PC-9 (cell line): ENCODE results near the gene NRG2.

Source experiments
- EZH2 ChIP-seq: fragments of 200-600 bp; sonication (generic); IDR thresholded peaks from 2 replicates; pipeline ENCODE4 v1.8.0; 2017; ENCODE audit warnings: antibody characterized with exemption, low read depth
- TF ChIP-seq, protein P1 (sequence below): fragments of 200-600 bp; sonication (generic); conservative IDR thresholded peaks from 2 replicates; pipeline ENCODE4 v1.6.1; 2017; ENCODE audit warnings: mixed run types, antibody characterized with exemption, mild to moderate bottlenecking, moderate library complexity

DNA sequence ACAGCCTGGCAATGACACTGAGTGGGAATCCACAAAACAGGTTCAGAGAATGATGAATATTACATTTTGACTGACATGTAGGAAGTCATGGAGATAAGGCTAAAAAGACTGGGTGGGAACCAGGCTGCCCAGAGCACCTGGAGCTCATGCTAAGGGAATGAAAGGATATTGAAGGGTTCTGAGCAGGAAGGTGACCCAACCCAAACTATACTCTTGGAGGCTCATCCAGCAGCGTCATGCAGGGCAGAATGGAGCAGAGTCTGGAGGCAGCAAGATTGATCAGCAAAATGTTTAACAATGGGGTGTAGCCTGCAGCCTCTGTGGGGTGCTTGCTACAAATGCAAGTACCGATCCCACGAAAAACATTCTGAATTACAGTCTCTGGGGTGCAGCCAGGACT lies 127.3 kb downstream of the NRG2 start:
- TF ChIP-seq, protein P1, sequence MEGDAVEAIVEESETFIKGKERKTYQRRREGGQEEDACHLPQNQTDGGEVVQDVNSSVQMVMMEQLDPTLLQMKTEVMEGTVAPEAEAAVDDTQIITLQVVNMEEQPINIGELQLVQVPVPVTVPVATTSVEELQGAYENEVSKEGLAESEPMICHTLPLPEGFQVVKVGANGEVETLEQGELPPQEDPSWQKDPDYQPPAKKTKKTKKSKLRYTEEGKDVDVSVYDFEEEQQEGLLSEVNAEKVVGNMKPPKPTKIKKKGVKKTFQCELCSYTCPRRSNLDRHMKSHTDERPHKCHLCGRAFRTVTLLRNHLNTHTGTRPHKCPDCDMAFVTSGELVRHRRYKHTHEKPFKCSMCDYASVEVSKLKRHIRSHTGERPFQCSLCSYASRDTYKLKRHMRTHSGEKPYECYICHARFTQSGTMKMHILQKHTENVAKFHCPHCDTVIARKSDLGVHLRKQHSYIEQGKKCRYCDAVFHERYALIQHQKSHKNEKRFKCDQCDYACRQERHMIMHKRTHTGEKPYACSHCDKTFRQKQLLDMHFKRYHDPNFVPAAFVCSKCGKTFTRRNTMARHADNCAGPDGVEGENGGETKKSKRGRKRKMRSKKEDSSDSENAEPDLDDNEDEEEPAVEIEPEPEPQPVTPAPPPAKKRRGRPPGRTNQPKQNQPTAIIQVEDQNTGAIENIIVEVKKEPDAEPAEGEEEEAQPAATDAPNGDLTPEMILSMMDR: no peak
- TF ChIP-seq EZH2: no peak
